Purkinje cell (primary cell): ENCODE measurements around the gene HBG1. TPM values are rescaled to one million over a fixed set of nuclear protein-coding genes. Genes with fewer than 3 reads are reported as not detected.

Source experiments
- polyA plus RNA-seq: library from polyadenylated mRNA; unstranded; fragments of >200 nt; fragmentation: Nextera tagmentation; gene quantifications from 2 replicates; pipeline ENCODE4 v1.2.1, GENCODE V29; 2014

Gene HBG1
- polyA plus RNA-seq: not detected in 2 replicates

DNA sequence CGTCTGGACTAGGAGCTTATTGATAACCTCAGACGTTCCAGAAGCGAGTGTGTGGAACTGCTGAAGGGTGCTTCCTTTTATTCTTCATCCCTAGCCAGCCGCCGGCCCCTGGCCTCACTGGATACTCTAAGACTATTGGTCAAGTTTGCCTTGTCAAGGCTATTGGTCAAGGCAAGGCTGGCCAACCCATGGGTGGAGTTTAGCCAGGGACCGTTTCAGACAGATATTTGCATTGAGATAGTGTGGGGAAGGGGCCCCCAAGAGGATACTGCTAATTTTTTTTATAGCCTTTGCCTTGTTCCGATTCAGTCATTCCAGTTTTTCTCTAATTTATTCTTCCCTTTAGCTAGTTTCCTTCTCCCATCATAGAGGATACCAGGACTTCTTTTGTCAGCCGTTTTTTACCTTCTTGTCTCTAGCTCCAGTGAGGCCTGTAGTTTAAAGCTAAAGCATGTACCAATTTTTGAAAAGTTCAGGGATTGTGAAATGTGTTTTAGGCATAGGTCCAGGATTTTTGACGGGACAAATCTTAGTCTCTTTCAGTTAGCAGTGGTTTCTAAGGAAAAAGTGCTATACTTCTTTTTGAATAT, at the start of gene HBG1:
Gene HBG1, minus strand, starts transcription at position 51 of the 590 bp plus-strand sequence. CDS start 53 bp downstream, outside the sequence.

DNA sequence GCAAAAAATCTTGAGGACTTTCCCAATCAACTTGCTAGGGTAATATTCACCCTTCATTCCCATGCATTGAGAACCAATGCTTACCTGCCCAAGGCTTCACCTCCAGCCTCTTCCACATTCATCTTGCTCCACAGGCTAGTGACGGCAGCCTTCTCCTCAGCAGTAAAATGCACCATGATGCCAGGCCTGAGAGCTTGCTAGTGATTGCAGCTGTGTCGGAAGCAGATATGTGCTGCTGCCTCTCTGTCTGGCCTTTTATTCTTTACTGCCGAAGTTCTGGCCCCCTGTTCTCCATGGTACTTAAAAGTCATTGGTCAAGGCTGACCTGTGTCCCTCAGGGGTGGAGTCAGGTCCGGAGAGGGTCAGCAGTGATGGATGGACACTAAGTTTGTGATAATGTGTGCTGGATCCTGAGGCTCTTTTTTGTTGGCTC, 20.1 kb upstream of the HBG1 start, which contains the start of gene HBE1:
Gene HBE1, minus strand, starts transcription at position 231 of the 433 bp plus-strand sequence. Its CDS starts 55 bp downstream, at position 176.

DNA sequence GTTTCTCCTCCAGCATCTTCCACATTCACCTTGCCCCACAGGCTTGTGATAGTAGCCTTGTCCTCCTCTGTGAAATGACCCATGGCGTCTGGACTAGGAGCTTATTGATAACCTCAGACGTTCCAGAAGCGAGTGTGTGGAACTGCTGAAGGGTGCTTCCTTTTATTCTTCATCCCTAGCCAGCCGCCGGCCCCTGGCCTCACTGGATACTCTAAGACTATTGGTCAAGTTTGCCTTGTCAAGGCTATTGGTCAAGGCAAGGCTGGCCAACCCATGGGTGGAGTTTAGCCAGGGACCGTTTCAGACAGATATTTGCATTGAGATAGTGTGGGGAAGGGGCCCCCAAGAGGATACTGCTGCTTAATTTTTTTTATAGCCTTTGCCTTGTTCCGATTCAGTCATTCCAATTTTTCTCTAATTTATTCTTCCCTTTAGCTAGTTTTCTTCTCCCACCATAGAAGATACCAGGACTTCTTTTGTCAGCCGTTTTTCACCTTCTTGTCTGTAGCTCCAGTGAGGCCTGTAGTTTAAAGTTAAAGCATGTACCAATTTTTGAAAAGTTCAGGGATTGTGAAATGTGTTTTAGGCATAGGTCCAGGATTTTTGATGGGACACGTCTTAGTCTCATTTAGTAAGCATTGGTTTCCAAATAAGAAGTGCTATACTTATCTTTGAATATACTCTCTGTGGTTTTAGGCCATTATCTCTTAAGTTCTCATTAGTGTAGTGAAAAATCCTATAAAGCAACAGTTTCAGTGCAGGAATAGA, 5.2 kb upstream of the HBG1 start, which contains the start of gene HBG2:
Gene HBG2, minus strand, starts transcription at position 136 of the 768 bp plus-strand sequence. Its CDS starts 53 bp downstream, at position 83.

DNA sequence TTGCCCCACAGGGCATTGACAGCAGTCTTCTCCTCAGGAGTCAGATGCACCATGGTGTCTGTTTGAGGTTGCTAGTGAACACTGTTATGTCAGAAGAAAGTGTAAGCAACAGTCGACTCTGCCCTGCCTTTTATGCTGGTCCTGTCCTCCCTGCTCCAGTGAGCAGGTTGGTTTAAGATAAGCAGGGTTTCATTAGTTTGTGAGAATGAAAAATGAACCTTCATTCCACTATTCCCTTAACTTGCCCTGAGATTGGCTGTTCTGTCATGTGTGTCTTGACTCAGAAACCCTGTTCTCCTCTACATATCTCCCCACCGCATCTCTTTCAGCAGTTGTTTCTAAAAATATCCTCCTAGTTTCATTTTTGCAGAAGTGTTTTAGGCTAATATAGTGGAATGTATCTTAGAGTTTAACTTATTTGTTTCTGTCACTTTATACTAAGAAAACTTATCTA, 15.2 kb downstream of the HBG1 start, which contains the start of gene HBD:
Gene HBD, minus strand, starts transcription at position 103 of the 454 bp plus-strand sequence. Its CDS starts 50 bp downstream, at position 53.

DNA sequence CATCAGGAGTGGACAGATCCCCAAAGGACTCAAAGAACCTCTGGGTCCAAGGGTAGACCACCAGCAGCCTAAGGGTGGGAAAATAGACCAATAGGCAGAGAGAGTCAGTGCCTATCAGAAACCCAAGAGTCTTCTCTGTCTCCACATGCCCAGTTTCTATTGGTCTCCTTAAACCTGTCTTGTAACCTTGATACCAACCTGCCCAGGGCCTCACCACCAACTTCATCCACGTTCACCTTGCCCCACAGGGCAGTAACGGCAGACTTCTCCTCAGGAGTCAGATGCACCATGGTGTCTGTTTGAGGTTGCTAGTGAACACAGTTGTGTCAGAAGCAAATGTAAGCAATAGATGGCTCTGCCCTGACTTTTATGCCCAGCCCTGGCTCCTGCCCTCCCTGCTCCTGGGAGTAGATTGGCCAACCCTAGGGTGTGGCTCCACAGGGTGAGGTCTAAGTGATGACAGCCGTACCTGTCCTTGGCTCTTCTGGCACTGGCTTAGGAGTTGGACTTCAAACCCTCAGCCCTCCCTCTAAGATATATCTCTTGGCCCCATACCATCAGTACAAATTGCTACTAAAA, 22.8 kb downstream of the HBG1 start, which contains the start of gene HBB:
Gene HBB, minus strand, starts transcription at position 340 of the 579 bp plus-strand sequence. Its CDS starts 50 bp downstream, at position 290.

DNA sequence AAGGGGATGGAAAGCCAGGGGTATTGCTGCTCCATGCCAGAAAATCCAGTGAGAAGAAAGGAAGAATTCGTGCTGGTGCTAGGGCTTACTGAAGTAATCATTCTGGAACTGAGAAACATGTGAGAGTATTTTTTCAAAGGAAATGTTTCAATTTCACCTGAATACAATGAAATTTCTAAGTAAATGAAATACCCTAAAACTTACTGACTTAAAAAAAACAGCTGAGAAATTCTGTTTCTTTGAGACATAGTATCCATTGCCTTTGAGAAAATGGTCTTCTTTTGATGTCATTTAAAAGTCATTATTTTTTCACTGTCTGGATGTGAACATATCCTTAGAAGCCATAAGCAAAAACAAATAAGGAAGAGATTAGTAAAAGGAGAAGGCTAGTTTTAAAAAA, 49.1 kb downstream of the HBG1 start, which contains the start of gene OR51V1:
Gene OR51V1, minus strand, starts transcription at position 101 of the 400 bp plus-strand sequence. Its CDS starts 0 bp downstream, at position 101.

Other genes with a start within 250 kb of the HBG1 start
- not detected in 2 replicates for gene OR52J3, start 203.3 kb downstream of the HBG1 start, polyA plus RNA-seq
- not detected in 2 replicates for gene OR52E2, start 190.2 kb downstream of the HBG1 start, polyA plus RNA-seq
- gene OR52E1, start 180.3 kb downstream of the HBG1 start, polyA plus RNA-seq: not detected in 2 replicates
- gene OR52A5, start 111.5 kb downstream of the HBG1 start, polyA plus RNA-seq: not detected in 2 replicates
- not detected in 2 replicates for gene OR52A1, start 95.1 kb downstream of the HBG1 start, polyA plus RNA-seq
- not detected in 2 replicates for gene OR51V1, start 49.2 kb downstream of the HBG1 start, polyA plus RNA-seq
- gene HBB, start 22.8 kb downstream of the HBG1 start, polyA plus RNA-seq: 105 and 131 TPM in 2 replicates
- gene HBD, start 15.4 kb downstream of the HBG1 start, polyA plus RNA-seq: not detected in 2 replicates
- gene HBG2, start 4.9 kb upstream of the HBG1 start, polyA plus RNA-seq: 7.9 TPM in 1 of 2 replicates, not detected in the other
- not detected in 2 replicates for gene HBE1, start 20.1 kb upstream of the HBG1 start, polyA plus RNA-seq
- gene OR51B4, start 52.1 kb upstream of the HBG1 start, polyA plus RNA-seq: not detected in 2 replicates
- not detected in 2 replicates for gene OR51B2, start 74.4 kb upstream of the HBG1 start, polyA plus RNA-seq
- 0.54 TPM in 1 of 2 replicates, not detected in the other for gene OR51B5, start 93.7 kb upstream of the HBG1 start, polyA plus RNA-seq
- gene OR51B6, start 101.7 kb upstream of the HBG1 start, polyA plus RNA-seq: not detected in 2 replicates
- not detected in 2 replicates for gene OR51M1, start 134.0 kb upstream of the HBG1 start, polyA plus RNA-seq
- not detected in 2 replicates for gene OR51Q1, start 172.3 kb upstream of the HBG1 start, polyA plus RNA-seq
- not detected in 2 replicates for gene OR51I1, start 191.7 kb upstream of the HBG1 start, polyA plus RNA-seq
- gene OR51I2, start 199.5 kb upstream of the HBG1 start, polyA plus RNA-seq: not detected in 2 replicates
- not detected in 2 replicates for gene OR52D1, start 238.8 kb upstream of the HBG1 start, polyA plus RNA-seq